ENCODE results near the gene GJD3. TPM values are rescaled to one million over a fixed set of nuclear protein-coding genes. Genes with fewer than 3 reads are reported as not detected.

GJD3 gene
- total and polyA plus RNA-seq, 2 donors (not counting 3 experiments of a cell fraction or from before 2014, with no cell fraction given): 0.10 to 0.40 TPM

- CTCF ChIA-PET: interaction anchor here (1.0 to 10.5 kb wide), 5 partner anchors 18 to 194 kb away, joined by 3 to 161 read pairs (median 11); no protein-coding TSS in a partner anchor
- no peak for FAIRE-seq
- no peaks in the 10 kb centered on the region for H3K9me3 ChIP-seq (replicated peaks; ENCODE audit: control insufficient read depth, insufficient read depth, low read length)
- H3K27me3 ChIP-seq (ENCODE audit: control insufficient read depth in 2 of 2, insufficient read depth in 2 of 2, low read length in 2 of 2): no peaks in the 10 kb centered on the region
- H2AFZ ChIP-seq (ENCODE audit: low read depth, low read length): no peak overlapping the region
- H3K36me3 ChIP-seq (ENCODE audit: control insufficient read depth in 2 of 2, extremely low read depth in 1 of 2, insufficient read depth in 2 of 2, low read length in 2 of 2): no peaks in the 10 kb centered on the region
- H3K27ac ChIP-seq (ENCODE audit: insufficient read depth, low read depth, low read length): no peak overlapping the region
- no peaks in the 10 kb centered on the region for H3K79me2 ChIP-seq (ENCODE audit: control insufficient read depth, insufficient read depth, low read length)
- TF ChIP-seq MAX (IDR thresholded peaks at IDR 0.05; ENCODE audit: insufficient read depth, insufficient read length): no peak
- TF ChIP-seq GATA2 (IDR thresholded peaks at IDR 0.05; ENCODE audit: insufficient read depth, insufficient read length, low read depth, low read length): no peak
- TF ChIP-seq MYC (IDR thresholded peaks at IDR 0.05; ENCODE audit: low read depth, low read length): no peak
- no peak for TF ChIP-seq CTCF (IDR thresholded peaks at IDR 0.05; ENCODE audit: extremely low read depth in 1 of 2, insufficient read depth in 1 of 2, low read depth in 1 of 2, low read length in 2 of 2)
- no peak for TF ChIP-seq POLR2A (IDR thresholded peaks at IDR 0.05; ENCODE audit: low read depth, low read length)
- no peak for TF ChIP-seq FOS (IDR thresholded peaks at IDR 0.05; ENCODE audit: borderline replicate concordance, insufficient read depth, low read length)
- TF ChIP-seq EZH2 (IDR thresholded peaks at IDR 0.05; ENCODE audit: borderline replicate concordance, low read depth, low read length, severe bottlenecking): no peak
- no peak for TF ChIP-seq JUN (IDR thresholded peaks at IDR 0.05; ENCODE audit: borderline replicate concordance, insufficient read depth, insufficient read length, low read depth)
- no peak for TF ChIP-seq POLR2AphosphoS5 (IDR thresholded peaks at IDR 0.05; ENCODE audit: insufficient read depth, low read depth, low read length)
- no TSS peak for BruUV-seq (replicated peaks)
- POLR2A ChIA-PET: no interaction called here
- dilution Hi-C loops (cut with MboI; ENCODE audit: extremely low pct_ligation_motif_present, low sequenced_read_pairs): no loop called here
- no peak overlapping the region for H3K9ac ChIP-seq (replicated peaks; ENCODE audit: extremely low read depth, insufficient read depth, low read length)
- H4K20me1 ChIP-seq (replicated peaks; ENCODE audit: control insufficient read depth, extremely low read depth, insufficient read depth, low read length): no peaks in the 10 kb centered on the region
- no peak for DNase-seq (ENCODE audit: low read depth, low spot score)
- intact Hi-C loops (cut with micrococcal nuclease): no loop called here
- H3K4me1 ChIP-seq (ENCODE audit: control insufficient read depth, extremely low read depth, insufficient read depth, low read length): peaks cover 7% of the 10 kb centered on the region
- no peak overlapping the region for H3K4me3 ChIP-seq (replicated peaks in 1 of 3; ENCODE audit: insufficient read depth in 1 of 3, low read depth in 1 of 3, low read length in 3 of 3)
- no peak overlapping the region for H3K4me2 ChIP-seq (ENCODE audit: insufficient read depth, low read length)
- no peaks in the 10 kb centered on the region for H3K9me1 ChIP-seq (replicated peaks; ENCODE audit: control insufficient read depth, extremely low read depth, insufficient read depth, low read length)
Observed at GRCh38 chr17:40366076-40366860, 1.7 kb upstream of the GJD3 start.

Data from endothelial cell of umbilical vein (primary cell).